Keratinocyte (primary cell): ENCODE data around the gene RICTOR. TPM values are rescaled to one million over a fixed set of nuclear protein-coding genes. Genes with fewer than 3 reads are reported as not detected.

Experiments used
- DNase-seq: peaks from one replicate; pipeline ENCODE4 v3.0.0-alpha.2; 2011; ENCODE audit warnings: low read depth, missing footprints, low spot score
- FAIRE-seq: peaks from 2 replicates; lab custom pipeline; 2011; peaks lifted over from hg19 to GRCh38; lab: Jason Lieb, UNC
- H2AFZ ChIP-seq: 2 replicates; pipeline ENCODE4 v1.6.0; 2012; ENCODE audit warnings: low read length, control low read depth, inconsistent platforms; ENCODE audit not compliant: control insufficient read depth
- H3K27ac ChIP-seq: 2 replicates; pipeline ENCODE4 v1.5.1; 2011; ENCODE audit warnings: low read length; ENCODE audit not compliant: control insufficient read depth, insufficient read depth
- H3K27me3 ChIP-seq: 3 replicates; pipeline ENCODE4 v1.6.0; 2011; ENCODE audit warnings: low read length; ENCODE audit not compliant: control insufficient read depth, insufficient read depth; ENCODE audit errors: extremely low read depth
- H3K36me3 ChIP-seq, 2 experiments: 2 replicates in 1 of 2; 3 replicates in 1 of 2; pipeline ENCODE4 v1.5.1; 2011; ENCODE audit warnings: low read length in 2 of 2, mild to moderate bottlenecking in 1 of 2; ENCODE audit not compliant: control insufficient read depth in 2 of 2, insufficient read depth in 2 of 2; ENCODE audit errors: extremely low read depth in 1 of 2
- H3K4me1 ChIP-seq: 3 replicates; pipeline ENCODE4 v1.5.1; 2011; ENCODE audit warnings: low read length; ENCODE audit not compliant: control insufficient read depth, insufficient read depth; ENCODE audit errors: extremely low read depth
- H3K4me2 ChIP-seq: 3 replicates; pipeline ENCODE4 v1.6.0; 2011; ENCODE audit warnings: low read depth, low read length; ENCODE audit not compliant: control insufficient read depth, insufficient read depth; ENCODE audit errors: extremely low read depth
- H3K4me3 ChIP-seq, 3 experiments: fragments of 200-600 bp in 1 of 3; sonication (generic) in 1 of 3; 2 replicates in 2 of 3; 3 replicates in 1 of 3; pipeline ENCODE4 v1.5.1; 2011 to 2016; ENCODE audit warnings: low read length in 3 of 3, mild to moderate bottlenecking in 3 of 3, control low read depth in 2 of 3, inconsistent platforms in 1 of 3, low read depth in 1 of 3, mixed read lengths in 1 of 3, mixed run types in 1 of 3, moderate library complexity in 1 of 3; ENCODE audit not compliant: control insufficient read depth in 2 of 3, insufficient read depth in 2 of 3; ENCODE audit errors: extremely low read depth in 1 of 3
- H3K79me2 ChIP-seq: 2 replicates; pipeline ENCODE4 v1.6.0; 2012; ENCODE audit warnings: low read length; ENCODE audit not compliant: control insufficient read depth, insufficient read depth
- H3K9ac ChIP-seq: 3 replicates; pipeline ENCODE4 v1.6.0; 2011; ENCODE audit warnings: low read length; ENCODE audit not compliant: control insufficient read depth, insufficient read depth; ENCODE audit errors: extremely low read depth
- H3K9me1 ChIP-seq: 3 replicates; pipeline ENCODE4 v1.6.0; 2011; ENCODE audit warnings: low read length; ENCODE audit not compliant: control insufficient read depth, insufficient read depth; ENCODE audit errors: extremely low read depth
- H3K9me3 ChIP-seq: 2 replicates; pipeline ENCODE4 v1.5.1; 2012; ENCODE audit warnings: low read depth, low read length; ENCODE audit not compliant: control insufficient read depth
- H4K20me1 ChIP-seq: 3 replicates; pipeline ENCODE4 v1.6.0; 2011; ENCODE audit warnings: low read length; ENCODE audit not compliant: control insufficient read depth, insufficient read depth; ENCODE audit errors: extremely low read depth
- EZH2 ChIP-seq: IDR thresholded peaks from one replicate; pipeline ENCODE4 v1.6.1; 2012; ENCODE audit warnings: inconsistent platforms, mild to moderate bottlenecking, low read length, moderate library complexity
- dilution Hi-C: fragments of 300-500 bp; cut with MboI; formaldehyde crosslinking; loops from one replicate; pipeline ENCODE4 v1.7.0; 2020; ENCODE audit warnings: low sequenced_read_pairs; ENCODE audit not compliant: extremely low pct_ligation_motif_present
- polyA plus RNA-seq, 5 experiments: library from polyadenylated mRNA; depleted of rRNA in 3 of 5; stranded (reverse) in 3 of 5; stranded (forward) in 1 of 5; unstranded in 1 of 5; fragments of >200 nt; gene quantifications; 1 replicate in 1 of 5; 2 replicates in 3 of 5; 3 replicates in 1 of 5; pipeline versions ENCODE4 v1.2.1 to v1.2.3, GENCODE V29; 2011 to 2012; ENCODE audit warnings: missing spikeins in 2 of 5, low read depth in 1 of 5, low replicate concordance in 1 of 5
- TF ChIP-seq, protein P1 (sequence below), 3 experiments: IDR thresholded peaks in 1 of 3; conservative IDR thresholded peaks in 1 of 3; optimal IDR thresholded peaks in 1 of 3; 2 replicates in 2 of 3; 3 replicates in 1 of 3; pipeline versions ENCODE3 to v1.5.1; 2011; ENCODE audit warnings: low read length in 3 of 3, mild to moderate bottlenecking in 3 of 3, moderate library complexity in 2 of 3, control low read depth in 1 of 3, inconsistent platforms in 1 of 3; ENCODE audit not compliant: insufficient read depth in 2 of 3; ENCODE audit errors: extremely low read depth in 1 of 3

The RICTOR gene
- polyA plus RNA-seq, 1 donor (not counting 4 experiments of a cell fraction or from before 2014, with no cell fraction given): 11.5 TPM

DNA sequence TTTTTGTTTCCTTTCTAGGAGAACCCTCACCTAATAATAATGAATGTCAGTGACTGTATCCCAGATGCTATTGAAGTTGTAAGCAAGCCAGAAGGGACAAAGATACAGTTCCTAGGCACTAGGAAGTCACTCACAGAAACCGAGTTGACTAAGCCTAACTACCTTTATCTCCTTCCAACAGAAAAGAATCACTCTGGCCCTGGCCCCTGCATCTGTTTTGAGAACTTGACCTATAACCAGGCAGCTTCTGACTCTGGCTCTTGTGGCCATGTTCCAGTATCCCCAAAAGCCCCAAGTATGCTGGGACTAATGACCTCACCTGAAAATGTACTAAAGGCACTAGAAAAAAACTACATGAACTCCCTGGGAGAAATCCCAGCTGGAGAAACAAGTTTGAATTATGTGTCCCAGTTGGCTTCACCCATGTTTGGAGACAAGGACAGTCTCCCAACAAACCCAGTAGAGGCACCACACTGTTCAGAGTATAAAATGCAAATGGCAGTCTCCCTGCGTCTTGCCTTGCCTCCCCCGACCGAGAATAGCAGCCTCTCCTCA is 141.3 kb downstream of the RICTOR start:
- dilution Hi-C loops: no loop called here
- DNase-seq (no peak), FAIRE-seq (no peak)
- no peaks in the 10 kb centered on the region for H3K27me3 ChIP-seq
- no peaks in the 10 kb centered on the region for H3K4me1 ChIP-seq
- TF ChIP-seq, protein P1, sequence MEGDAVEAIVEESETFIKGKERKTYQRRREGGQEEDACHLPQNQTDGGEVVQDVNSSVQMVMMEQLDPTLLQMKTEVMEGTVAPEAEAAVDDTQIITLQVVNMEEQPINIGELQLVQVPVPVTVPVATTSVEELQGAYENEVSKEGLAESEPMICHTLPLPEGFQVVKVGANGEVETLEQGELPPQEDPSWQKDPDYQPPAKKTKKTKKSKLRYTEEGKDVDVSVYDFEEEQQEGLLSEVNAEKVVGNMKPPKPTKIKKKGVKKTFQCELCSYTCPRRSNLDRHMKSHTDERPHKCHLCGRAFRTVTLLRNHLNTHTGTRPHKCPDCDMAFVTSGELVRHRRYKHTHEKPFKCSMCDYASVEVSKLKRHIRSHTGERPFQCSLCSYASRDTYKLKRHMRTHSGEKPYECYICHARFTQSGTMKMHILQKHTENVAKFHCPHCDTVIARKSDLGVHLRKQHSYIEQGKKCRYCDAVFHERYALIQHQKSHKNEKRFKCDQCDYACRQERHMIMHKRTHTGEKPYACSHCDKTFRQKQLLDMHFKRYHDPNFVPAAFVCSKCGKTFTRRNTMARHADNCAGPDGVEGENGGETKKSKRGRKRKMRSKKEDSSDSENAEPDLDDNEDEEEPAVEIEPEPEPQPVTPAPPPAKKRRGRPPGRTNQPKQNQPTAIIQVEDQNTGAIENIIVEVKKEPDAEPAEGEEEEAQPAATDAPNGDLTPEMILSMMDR (optimal IDR thresholded peaks at IDR 0.05 in 1 of 3, IDR thresholded peaks at IDR 0.05 in 1 of 3, conservative IDR thresholded peaks at IDR 0.05 in 1 of 3; ENCODE audit: extremely low read depth in 1 of 3, insufficient read depth in 2 of 3, low read length in 3 of 3): no peak
- TF ChIP-seq EZH2: no peak
- H3K4me2 ChIP-seq: no peak overlapping the region
- H3K4me3 ChIP-seq: no peak overlapping the region
- H4K20me1 ChIP-seq: no peaks in the 10 kb centered on the region
- H3K9me3 ChIP-seq: no peaks in the 10 kb centered on the region
- peaks cover 10 to 38% of the 10 kb centered on the region in 2 experiments for H3K36me3 ChIP-seq
- H2AFZ ChIP-seq: no peak overlapping the region
- no peaks in the 10 kb centered on the region for H3K79me2 ChIP-seq
- H3K9ac ChIP-seq: no peak overlapping the region
- H3K27ac ChIP-seq: no peak overlapping the region
- no peaks in the 10 kb centered on the region for H3K9me1 ChIP-seq

- H3K27me3 ChIP-seq: no peaks in the 10 kb centered on the region
- H2AFZ ChIP-seq: no peak overlapping the region
- FAIRE-seq (no peak), DNase-seq (no peak)
- dilution Hi-C loops: no loop called here
- peaks cover 17 to 34% of the 10 kb centered on the region in 2 experiments for H3K36me3 ChIP-seq
- H4K20me1 ChIP-seq: no peaks in the 10 kb centered on the region
- H3K4me2 ChIP-seq: no peak overlapping the region
- H3K9me1 ChIP-seq: no peaks in the 10 kb centered on the region
- H3K9ac ChIP-seq: no peak overlapping the region
- TF ChIP-seq EZH2: no peak
- TF ChIP-seq, protein P1 (optimal IDR thresholded peaks at IDR 0.05 in 1 of 3, IDR thresholded peaks at IDR 0.05 in 1 of 3, conservative IDR thresholded peaks at IDR 0.05 in 1 of 3; ENCODE audit: extremely low read depth in 1 of 3, insufficient read depth in 2 of 3, low read length in 3 of 3): no peak
- no peaks in the 10 kb centered on the region for H3K4me1 ChIP-seq
- no peak overlapping the region for H3K27ac ChIP-seq
- no peaks in the 10 kb centered on the region for H3K79me2 ChIP-seq
- no peaks in the 10 kb centered on the region for H3K9me3 ChIP-seq
- H3K4me3 ChIP-seq: no peak overlapping the region
These were observed 142.5 kb downstream of the RICTOR start for GRCh38 chr5:38931731-38932130.
